CD14-positive monocyte (primary cell): ENCODE data around the gene ACCS. TPM values are rescaled to one million over a fixed set of nuclear protein-coding genes. Genes with fewer than 3 reads are reported as not detected.

Experiments used
- DNase-seq, 3 donors: peaks; one replicate each; pipeline ENCODE4 v3.0.0-alpha.2; 2011 to 2022
- H2AFZ ChIP-seq: 2 replicates; pipeline ENCODE4 v1.6.0; 2012; ENCODE audit warnings: mild to moderate bottlenecking, low read depth, low read length, inconsistent platforms; ENCODE audit not compliant: insufficient read depth, poor library complexity, severe bottlenecking
- H3K27ac ChIP-seq, 2 donors: 1 replicate in 1 of 2; 2 replicates in 1 of 2; pipeline ENCODE4 v1.5.1; 2012 to 2013; ENCODE audit warnings: low read length in 2 of 2, control low read depth in 1 of 2, inconsistent platforms in 1 of 2, low read depth in 1 of 2, mild to moderate bottlenecking in 1 of 2
- H3K27me3 ChIP-seq, 2 donors: one replicate each; pipeline versions ENCODE4 v1.6.0 to v1.6.1; 2011 to 2013; ENCODE audit warnings: low read length in 2 of 2; ENCODE audit not compliant: control insufficient read depth in 2 of 2, insufficient read depth in 2 of 2
- H3K36me3 ChIP-seq, 2 donors: replicated peaks in 1 of 2; 1 replicate in 1 of 2; 2 replicates in 1 of 2; pipeline versions ENCODE4 v1.5.1 to v1.6.1; 2012 to 2013; ENCODE audit warnings: low read length in 2 of 2, control low read depth in 1 of 2, inconsistent platforms in 1 of 2, mild to moderate bottlenecking in 1 of 2; ENCODE audit not compliant: insufficient read depth in 2 of 2, control insufficient read depth in 1 of 2
- H3K4me1 ChIP-seq, 2 donors: 1 replicate in 1 of 2; 2 replicates in 1 of 2; pipeline versions ENCODE4 v1.5.1 to v1.6.1; 2012 to 2013; ENCODE audit warnings: low read length in 2 of 2, control low read depth in 1 of 2, inconsistent platforms in 1 of 2, mild to moderate bottlenecking in 1 of 2, moderate library complexity in 1 of 2; ENCODE audit not compliant: insufficient read depth in 2 of 2, control insufficient read depth in 1 of 2
- H3K4me2 ChIP-seq: replicated peaks from 2 replicates; pipeline ENCODE3; 2012; ENCODE audit warnings: low read length, moderate library complexity, mild to moderate bottlenecking; ENCODE audit not compliant: poor library complexity, severe bottlenecking; ENCODE audit errors: extremely low read depth
- H3K4me3 ChIP-seq, 3 experiments: fragments of 200-600 bp in 1 of 3; sonication (generic) in 1 of 3; replicated peaks in 1 of 3; 1 replicate in 2 of 3; 2 replicates in 1 of 3; pipeline ENCODE4 v1.5.1; 2011 to 2013; ENCODE audit warnings: low read length in 3 of 3, mild to moderate bottlenecking in 3 of 3, control low read depth in 2 of 3, low read depth in 2 of 3, inconsistent platforms in 1 of 3, moderate library complexity in 1 of 3
- H3K79me2 ChIP-seq: 2 replicates; pipeline ENCODE4 v1.6.0; 2012; ENCODE audit warnings: mild to moderate bottlenecking, control low read depth, inconsistent platforms, low read length, moderate library complexity; ENCODE audit not compliant: insufficient read depth
- H3K9ac ChIP-seq: 2 replicates; pipeline ENCODE4 v1.6.0; 2017; ENCODE audit warnings: low read length, mild to moderate bottlenecking; ENCODE audit not compliant: insufficient read depth, poor library complexity, severe bottlenecking
- H3K9me3 ChIP-seq, 2 donors: replicated peaks in 1 of 2; 1 replicate in 1 of 2; 2 replicates in 1 of 2; pipeline versions ENCODE4 v1.5.1 to v1.6.1; 2012 to 2013; ENCODE audit warnings: low read length in 2 of 2, control low read depth in 1 of 2; ENCODE audit not compliant: control insufficient read depth in 1 of 2, insufficient read depth in 1 of 2
- H4K20me1 ChIP-seq: 2 replicates; pipeline ENCODE4 v1.6.0; 2012; ENCODE audit warnings: mild to moderate bottlenecking, low read length, control low read depth, moderate library complexity; ENCODE audit not compliant: insufficient read depth
- H3K27ac Mint-ChIP-seq, 7 donors: one replicate each; pipeline ENCODE4 v1.8.0; 2020; ENCODE audit warnings: mild to moderate bottlenecking in 7 of 7, mixed read lengths in 7 of 7, moderate library complexity in 6 of 7, inconsistent platforms in 2 of 7
- H3K27me3 Mint-ChIP-seq, 3 donors: one replicate each; pipeline ENCODE4 v1.8.0; 2021 to 2022; ENCODE audit warnings: low read depth in 3 of 3, mild to moderate bottlenecking in 3 of 3, mixed read lengths in 3 of 3, moderate library complexity in 3 of 3, inconsistent platforms in 1 of 3
- H3K36me3 Mint-ChIP-seq, 2 donors: one replicate each; pipeline ENCODE4 v1.8.0; 2020; ENCODE audit warnings: mixed read lengths in 2 of 2, inconsistent platforms in 1 of 2, mild to moderate bottlenecking in 1 of 2
- H3K4me1 Mint-ChIP-seq: one replicate; pipeline ENCODE4 v1.8.0; 2020; ENCODE audit warnings: mild to moderate bottlenecking, mixed read lengths
- H3K4me3 Mint-ChIP-seq, 2 donors: one replicate each; pipeline ENCODE4 v1.8.0; 2020; ENCODE audit warnings: mild to moderate bottlenecking in 2 of 2, mixed read lengths in 2 of 2, moderate library complexity in 1 of 2
- H3K9me3 Mint-ChIP-seq, 7 donors: one replicate each; pipeline ENCODE4 v1.8.0; 2020 to 2022; ENCODE audit warnings: mixed read lengths in 7 of 7, mild to moderate bottlenecking in 6 of 7, moderate library complexity in 6 of 7, inconsistent platforms in 2 of 7
- WGBS: methylation state at CpG from one replicate; pipeline ENCODE4 v1.1.5; 2013; ENCODE audit warnings: missing lambda C conversion rate; ENCODE audit not compliant: insufficient coverage; 5-methylcytosine and 5-hydroxymethylcytosine counted together
- intact Hi-C, 2 donors: fragments of 100-400 bp; cut with micrococcal nuclease; formaldehyde crosslinking; loops; one replicate each; pipeline versions ENCODE4 v1.15.0 to v1.15.1; 2023
- polyA plus RNA-seq, 3 donors: library from polyadenylated mRNA; depleted of rRNA in 1 of 3; unstranded in 2 of 3; stranded (reverse) in 1 of 3; fragments of 300-500 nt in 2 of 3; fragments of >200 nt in 1 of 3; fragmentation: Illumina TruSeq in 2 of 3; gene quantifications; 1 replicate in 2 of 3; 2 replicates in 1 of 3; pipeline ENCODE4 v1.2.3, GENCODE V29; 2012 to 2021
- TF ChIP-seq, protein P1 (sequence below): fragments of 200-600 bp; IDR thresholded peaks from one replicate; pipeline ENCODE4 v1.8.0; 2022; ENCODE audit warnings: antibody characterized with exemption, mild to moderate bottlenecking

Gene ACCS
- polyA plus RNA-seq, 3 donors: 1.3 to 46.6 (median 1.7) TPM

DNA sequence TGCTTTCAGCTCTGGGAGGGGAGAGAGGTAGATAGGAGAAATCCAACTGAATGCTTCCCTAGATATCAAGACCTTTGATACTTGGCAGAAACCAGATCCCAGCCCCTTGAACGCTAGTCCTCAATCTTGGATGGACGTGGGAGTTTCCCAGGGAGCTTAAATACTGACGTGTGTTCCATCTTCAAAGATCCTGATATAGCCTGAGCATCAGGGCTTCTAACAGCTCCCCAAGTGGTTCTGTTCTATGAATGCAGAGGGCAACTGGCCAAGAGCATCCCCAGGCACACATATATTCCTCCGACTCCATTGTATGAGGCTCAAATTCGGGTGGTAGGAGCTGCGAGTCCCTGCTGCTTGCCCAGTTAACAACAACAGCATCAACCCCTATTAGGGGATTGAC, 8.7 kb upstream of the ACCS start:
- Mint-ChIP-seq H3K4me3 (no peak overlapping the region), H3K4me1 (no peaks in the 10 kb centered on the region), H3K27me3 (peaks cover 4 to 5% (median 4%) of the 10 kb centered on the region in 3 donors), H3K36me3 (no peaks in the 10 kb centered on the region), H3K27ac (no peak overlapping the region), H3K9me3 (peaks cover 0 to 2% (median 0%) of the 10 kb centered on the region in 7 donors)
- TF ChIP-seq, protein P1, sequence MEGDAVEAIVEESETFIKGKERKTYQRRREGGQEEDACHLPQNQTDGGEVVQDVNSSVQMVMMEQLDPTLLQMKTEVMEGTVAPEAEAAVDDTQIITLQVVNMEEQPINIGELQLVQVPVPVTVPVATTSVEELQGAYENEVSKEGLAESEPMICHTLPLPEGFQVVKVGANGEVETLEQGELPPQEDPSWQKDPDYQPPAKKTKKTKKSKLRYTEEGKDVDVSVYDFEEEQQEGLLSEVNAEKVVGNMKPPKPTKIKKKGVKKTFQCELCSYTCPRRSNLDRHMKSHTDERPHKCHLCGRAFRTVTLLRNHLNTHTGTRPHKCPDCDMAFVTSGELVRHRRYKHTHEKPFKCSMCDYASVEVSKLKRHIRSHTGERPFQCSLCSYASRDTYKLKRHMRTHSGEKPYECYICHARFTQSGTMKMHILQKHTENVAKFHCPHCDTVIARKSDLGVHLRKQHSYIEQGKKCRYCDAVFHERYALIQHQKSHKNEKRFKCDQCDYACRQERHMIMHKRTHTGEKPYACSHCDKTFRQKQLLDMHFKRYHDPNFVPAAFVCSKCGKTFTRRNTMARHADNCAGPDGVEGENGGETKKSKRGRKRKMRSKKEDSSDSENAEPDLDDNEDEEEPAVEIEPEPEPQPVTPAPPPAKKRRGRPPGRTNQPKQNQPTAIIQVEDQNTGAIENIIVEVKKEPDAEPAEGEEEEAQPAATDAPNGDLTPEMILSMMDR: no peak
- no peak for DNase-seq
- Histone ChIP-seq H2AFZ (no peak overlapping the region), H3K36me3 (no peaks in the 10 kb centered on the region), H3K4me3 (no peak overlapping the region), H3K79me2 (no peaks in the 10 kb centered on the region), H3K9ac (no peak overlapping the region), H3K4me1 (no peaks in the 10 kb centered on the region), H3K4me2 (no peak overlapping the region), H3K27me3 (no peaks in the 10 kb centered on the region), H3K9me3 (no peaks in the 10 kb centered on the region), H3K27ac (no peak overlapping the region), H4K20me1 (no peaks in the 10 kb centered on the region)
- intact Hi-C loops: no loop called here
- 85% methylated on average over 2 of the region's 6 CpGs for WGBS

DNA sequence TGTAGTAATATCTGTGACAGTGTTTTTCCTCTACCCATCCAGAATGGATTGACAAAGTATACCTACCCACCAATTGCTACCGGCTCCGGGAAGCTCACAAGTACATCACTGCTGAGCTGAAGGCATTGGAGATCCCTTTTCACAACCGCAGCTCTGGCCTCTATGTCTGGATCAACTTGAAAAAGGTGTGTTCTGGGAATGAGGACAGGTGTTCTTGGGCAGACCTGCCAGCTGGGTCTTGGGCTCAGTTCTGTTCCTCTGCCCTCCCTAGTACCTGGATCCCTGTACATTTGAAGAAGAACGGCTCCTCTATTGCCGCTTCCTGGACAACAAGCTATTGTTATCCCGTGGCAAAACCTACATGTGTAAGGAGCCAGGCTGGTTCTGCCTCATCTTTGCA, 7.8 kb upstream of the ACCS start:
- Histone ChIP-seq H3K4me1 (no peaks in the 10 kb centered on the region), H3K9me3 (no peaks in the 10 kb centered on the region), H3K79me2 (no peaks in the 10 kb centered on the region), H2AFZ (no peak overlapping the region), H4K20me1 (no peaks in the 10 kb centered on the region), H3K27ac (no peak overlapping the region), H3K27me3 (no peaks in the 10 kb centered on the region), H3K36me3 (no peaks in the 10 kb centered on the region), H3K4me3 (no peak overlapping the region), H3K4me2 (no peak overlapping the region), H3K9ac (no peak overlapping the region)
- TF ChIP-seq, protein P1: no peak
- H3K4me3 Mint-ChIP-seq: no peak overlapping the region
- H3K27me3 Mint-ChIP-seq: peaks cover 4 to 5% (median 4%) of the 10 kb centered on the region in 3 donors
- no peak for DNase-seq
- WGBS: 100% methylated on average over 4 of the region's 6 CpGs
- no peaks in the 10 kb centered on the region for H3K9me3 Mint-ChIP-seq
- H3K4me1 Mint-ChIP-seq: no peaks in the 10 kb centered on the region
- intact Hi-C loops: no loop called here
- H3K36me3 Mint-ChIP-seq: no peaks in the 10 kb centered on the region
- no peak overlapping the region for H3K27ac Mint-ChIP-seq
